ENCODE data around the gene MBOAT1.

The MBOAT1 gene

DNA sequence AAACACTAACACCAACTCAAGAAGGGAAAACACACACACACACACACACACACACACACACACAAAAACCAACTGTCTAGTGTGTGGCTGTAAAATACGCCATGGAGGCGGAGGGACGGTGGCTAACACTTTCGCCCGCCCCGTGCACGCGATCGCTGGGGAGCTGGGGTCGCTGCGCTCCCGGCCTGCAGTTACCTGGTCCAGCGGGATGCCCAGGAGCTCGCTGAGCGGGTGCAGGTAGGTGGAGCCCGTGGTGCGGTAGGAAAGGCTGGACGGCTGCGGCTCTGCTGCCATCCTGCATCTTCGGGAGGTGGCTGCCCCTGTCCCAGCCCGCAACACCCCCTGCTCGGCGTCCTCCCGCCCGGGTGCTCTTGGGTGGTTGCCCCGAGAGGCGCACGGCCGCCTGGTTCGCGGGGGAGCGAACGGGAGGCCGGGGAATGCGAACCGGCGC, 303 bp downstream of the MBOAT1 start:
- Histone ChIP-seq H3K9me3 (ENCODE audit: insufficient read depth, low read depth, low read length) (no peaks in the 10 kb centered on the region), H3K36me3 (ENCODE audit: insufficient read depth, low read length) (no peaks in the 10 kb centered on the region), H3K4me1 (ENCODE audit: insufficient read depth, low read length) (peaks cover 18% of the 10 kb centered on the region), H3K27ac (ENCODE audit: low read depth, low read length) (peak overlapping the region; percentile 71; the same call in 1 of the 2 replicates), H3K4me3 (ENCODE audit: low read length) (peak overlapping the region; percentile 65), H3K9ac (ENCODE audit: low read depth, low read length) (peak overlapping the region; percentile 54), H3K27me3 (ENCODE audit: insufficient read depth, low read length) (peaks cover 39% of the 10 kb centered on the region; the same call in 1 of the 2 replicates)
- WGBS: under 1% methylated on average over 37 of the region's 37 CpGs

DNA sequence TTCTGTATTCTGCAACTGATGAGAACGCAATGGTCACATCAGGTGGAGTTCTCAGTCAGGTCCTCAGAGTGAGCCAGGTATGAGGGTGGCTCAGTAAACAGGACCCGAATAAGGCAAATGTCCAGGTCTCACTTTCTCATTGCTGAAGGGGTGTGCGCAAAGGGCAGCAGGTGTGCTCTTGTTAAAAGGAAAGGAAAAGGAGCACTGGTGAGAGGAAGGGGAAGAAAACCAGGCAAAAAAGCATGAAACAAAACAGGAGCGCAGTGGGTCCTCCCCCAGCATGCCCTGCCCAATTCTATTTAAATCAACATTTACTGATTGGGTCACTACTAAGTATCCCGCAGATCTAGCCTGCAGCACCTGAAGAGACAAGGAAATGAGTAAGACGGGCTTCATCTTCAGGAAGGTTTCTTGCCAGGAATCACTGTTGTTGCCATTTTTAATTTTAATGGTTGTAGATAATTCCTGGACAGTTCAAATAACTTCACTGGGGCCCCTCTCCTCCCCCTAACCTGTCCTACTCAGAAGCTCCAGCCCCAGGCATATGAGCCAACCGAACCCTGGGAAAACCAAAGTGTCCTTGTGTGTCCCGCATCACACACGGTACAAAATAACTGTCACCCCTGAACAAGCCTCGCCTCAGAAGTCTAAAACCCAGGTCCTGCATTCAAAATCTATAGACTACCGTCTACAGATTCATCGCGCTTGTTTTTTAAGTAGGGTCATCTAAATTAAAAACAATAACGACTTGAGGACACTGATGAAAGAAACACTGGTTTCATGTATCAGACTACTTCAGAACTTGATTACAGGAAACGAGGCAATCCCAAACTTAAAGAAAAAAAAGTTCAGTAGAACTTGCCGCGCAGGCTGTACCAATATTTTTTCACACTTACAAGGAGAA, 980 bp downstream of the MBOAT1 start:
- Histone ChIP-seq H3K9ac (ENCODE audit: low read depth, low read length) (peak overlapping the region; percentile 54; the same call in 1 of the 2 replicates), H3K27ac (ENCODE audit: low read depth, low read length) (no peak overlapping the region), H3K36me3 (ENCODE audit: insufficient read depth, low read length) (no peaks in the 10 kb centered on the region), H3K9me3 (ENCODE audit: insufficient read depth, low read depth, low read length) (no peaks in the 10 kb centered on the region), H3K4me1 (ENCODE audit: insufficient read depth, low read length) (peaks cover 18% of the 10 kb centered on the region), H3K27me3 (ENCODE audit: insufficient read depth, low read length) (peaks cover 39% of the 10 kb centered on the region; the same call in 1 of the 2 replicates), H3K4me3 (ENCODE audit: low read length) (peak overlapping the region; percentile 65)
- WGBS: 10% methylated on average over 17 of the region's 17 CpGs

DNA sequence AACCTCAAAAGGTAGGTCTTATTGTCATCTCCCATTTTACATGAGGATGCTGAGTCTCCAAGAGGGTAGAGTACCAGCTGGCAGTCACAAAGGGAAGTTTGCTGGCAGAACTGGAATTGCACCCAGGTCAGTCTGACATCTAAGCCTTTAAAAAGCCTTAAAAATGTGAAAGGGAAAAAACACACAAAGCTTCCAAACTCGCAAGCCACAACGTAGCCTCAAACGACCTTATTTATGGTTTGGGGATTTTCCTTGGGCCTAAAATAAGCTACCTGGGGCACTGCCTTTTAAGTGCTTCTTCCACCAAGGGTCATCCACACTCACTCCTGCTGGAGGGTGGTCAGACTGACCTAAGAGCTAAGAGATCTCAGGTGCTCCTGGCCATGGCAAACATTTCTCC, 2.1 kb downstream of the MBOAT1 start:
- H3K9ac ChIP-seq (ENCODE audit: low read depth, low read length): no peak overlapping the region
- no peak overlapping the region for H3K27ac ChIP-seq (ENCODE audit: low read depth, low read length)
- no peaks in the 10 kb centered on the region for H3K9me3 ChIP-seq (ENCODE audit: insufficient read depth, low read depth, low read length)
- H3K4me3 ChIP-seq (ENCODE audit: low read length): no peak overlapping the region
- H3K27me3 ChIP-seq (ENCODE audit: insufficient read depth, low read length): peaks cover 34% of the 10 kb centered on the region; the same call in 1 of the 2 replicates
- peaks cover 18% of the 10 kb centered on the region for H3K4me1 ChIP-seq (ENCODE audit: insufficient read depth, low read length)
- WGBS: 86% methylated on average over 3 of the region's 3 CpGs
- no peaks in the 10 kb centered on the region for H3K36me3 ChIP-seq (ENCODE audit: insufficient read depth, low read length)

DNA sequence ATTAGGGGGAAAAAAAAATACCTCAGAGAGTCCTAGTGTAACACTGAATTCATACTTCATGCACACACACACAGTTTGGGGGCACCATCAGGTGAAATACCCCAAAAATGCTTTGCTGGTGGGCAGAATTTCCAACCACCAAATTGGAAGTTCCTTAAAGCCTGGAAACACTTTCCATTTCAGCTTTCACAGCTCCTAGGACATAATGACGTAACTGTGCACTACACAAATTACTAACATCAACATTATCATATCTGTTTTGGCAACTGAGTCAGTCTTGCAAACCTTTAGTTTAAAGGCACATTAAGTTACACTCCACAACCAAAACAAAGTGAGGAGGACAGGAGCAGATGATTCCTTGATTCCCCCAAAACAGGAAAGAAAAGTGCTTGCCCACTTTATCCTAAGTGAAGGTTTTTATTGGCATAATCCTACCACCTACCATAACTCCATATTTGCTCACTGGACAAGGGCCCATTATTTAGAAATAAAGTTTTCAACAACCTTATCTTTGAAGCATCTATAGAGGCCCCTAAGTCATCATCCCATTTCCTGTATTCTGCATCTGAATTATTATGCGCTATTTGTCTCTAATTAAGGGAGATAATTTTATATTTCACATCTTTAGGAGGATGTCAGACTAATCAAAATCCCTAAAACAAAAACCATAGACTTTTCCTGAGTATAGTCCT, 3.4 kb downstream of the MBOAT1 start:
- no peak overlapping the region for H3K9ac ChIP-seq (ENCODE audit: low read depth, low read length)
- H3K27ac ChIP-seq (ENCODE audit: low read depth, low read length): no peak overlapping the region
- peaks cover 23% of the 10 kb centered on the region for H3K4me1 ChIP-seq (ENCODE audit: insufficient read depth, low read length)
- no peaks in the 10 kb centered on the region for H3K36me3 ChIP-seq (ENCODE audit: insufficient read depth, low read length)
- WGBS: 98% methylated on average over 1 of the region's 2 CpGs
- peaks cover 30% of the 10 kb centered on the region; the same call in 1 of the 2 replicates for H3K27me3 ChIP-seq (ENCODE audit: insufficient read depth, low read length)
- H3K9me3 ChIP-seq (ENCODE audit: insufficient read depth, low read depth, low read length): no peaks in the 10 kb centered on the region
- H3K4me3 ChIP-seq (ENCODE audit: low read length): no peak overlapping the region

DNA sequence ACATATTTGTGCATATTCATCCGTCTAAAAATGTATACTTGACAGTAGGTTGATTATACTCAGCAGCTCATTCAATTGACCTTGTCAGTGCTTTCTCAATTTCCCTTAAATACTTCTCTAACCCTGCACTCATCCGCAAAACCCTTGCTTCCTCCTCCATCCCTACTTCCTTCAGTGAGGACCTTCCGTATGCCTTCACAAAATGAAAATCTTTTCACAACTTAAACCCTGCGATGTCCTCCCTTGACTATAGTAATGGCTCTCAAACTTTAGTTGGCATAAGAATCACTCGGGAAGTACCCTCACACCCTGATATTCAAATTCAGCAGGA, 5.2 kb downstream of the MBOAT1 start:
- Histone ChIP-seq H3K9me3 (ENCODE audit: insufficient read depth, low read depth, low read length) (no peaks in the 10 kb centered on the region), H3K4me3 (ENCODE audit: low read length) (no peak overlapping the region), H3K36me3 (ENCODE audit: insufficient read depth, low read length) (no peaks in the 10 kb centered on the region), H3K27ac (ENCODE audit: low read depth, low read length) (no peak overlapping the region), H3K27me3 (ENCODE audit: insufficient read depth, low read length) (peaks cover 16% of the 10 kb centered on the region; the same call in 1 of the 2 replicates), H3K9ac (ENCODE audit: low read depth, low read length) (no peak overlapping the region), H3K4me1 (ENCODE audit: insufficient read depth, low read length) (peaks cover 25% of the 10 kb centered on the region)
- 87% methylated on average over 5 of the region's 5 CpGs for WGBS

DNA sequence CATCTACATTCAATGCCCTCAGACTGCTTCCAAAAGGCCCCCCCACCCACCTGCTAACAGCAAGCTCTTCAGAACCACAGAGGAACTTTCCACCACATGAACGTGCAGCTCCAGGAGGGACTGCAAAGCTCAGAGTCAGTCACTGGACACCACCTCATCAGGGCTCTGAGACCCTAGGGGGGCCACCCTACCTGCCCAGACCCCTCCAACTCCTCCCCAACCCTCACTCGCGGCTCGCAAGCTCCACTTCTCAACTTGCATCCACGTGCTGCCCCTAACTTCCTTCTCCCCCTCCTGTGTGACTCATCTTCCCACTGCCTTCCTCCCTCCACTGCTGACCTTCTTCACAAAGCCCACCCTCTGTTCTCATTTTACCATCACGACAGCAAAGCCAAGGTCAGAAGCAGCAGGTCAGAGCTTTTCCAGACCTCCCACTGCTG, 6.5 kb downstream of the MBOAT1 start:
- H3K9ac ChIP-seq (ENCODE audit: low read depth, low read length): no peak overlapping the region
- H3K27me3 ChIP-seq (ENCODE audit: insufficient read depth, low read length): peaks cover 4% of the 10 kb centered on the region; the same call in 1 of the 2 replicates
- 66% methylated on average over 6 of the region's 6 CpGs for WGBS
- no peaks in the 10 kb centered on the region for H3K36me3 ChIP-seq (ENCODE audit: insufficient read depth, low read length)
- no peaks in the 10 kb centered on the region for H3K9me3 ChIP-seq (ENCODE audit: insufficient read depth, low read depth, low read length)
- no peak overlapping the region for H3K4me3 ChIP-seq (ENCODE audit: low read length)
- no peak overlapping the region for H3K27ac ChIP-seq (ENCODE audit: low read depth, low read length)
- peaks cover 26% of the 10 kb centered on the region for H3K4me1 ChIP-seq (ENCODE audit: insufficient read depth, low read length)

DNA sequence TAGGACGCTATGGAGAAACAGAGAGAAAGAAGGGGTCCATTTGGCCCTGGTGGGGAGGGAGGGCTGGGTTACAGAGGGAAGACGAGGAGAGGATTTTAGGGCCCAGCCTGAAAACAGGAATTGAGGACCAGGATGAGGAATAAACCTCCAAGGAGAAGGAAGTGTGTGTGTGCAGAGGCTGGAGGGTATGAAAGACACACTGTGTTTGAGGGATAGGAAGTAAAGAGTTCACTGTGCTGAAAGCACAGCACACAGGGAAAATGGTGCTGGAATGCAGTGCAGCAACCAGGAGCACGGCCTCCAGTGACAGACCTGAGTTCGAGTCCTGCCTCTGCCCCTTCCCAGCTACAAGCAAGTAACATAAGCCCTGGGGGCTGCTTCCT, 7.8 kb downstream of the MBOAT1 start:
- Histone ChIP-seq H3K27ac (ENCODE audit: low read depth, low read length) (no peak overlapping the region), H3K9me3 (ENCODE audit: insufficient read depth, low read depth, low read length) (no peaks in the 10 kb centered on the region), H3K4me3 (ENCODE audit: low read length) (no peak overlapping the region), H3K36me3 (ENCODE audit: insufficient read depth, low read length) (no peaks in the 10 kb centered on the region), H3K4me1 (ENCODE audit: insufficient read depth, low read length) (peaks cover 20% of the 10 kb centered on the region), H3K27me3 (ENCODE audit: insufficient read depth, low read length) (no peaks in the 10 kb centered on the region), H3K9ac (ENCODE audit: low read depth, low read length) (no peak overlapping the region)
- WGBS: 92% methylated on average over 4 of the region's 4 CpGs

DNA sequence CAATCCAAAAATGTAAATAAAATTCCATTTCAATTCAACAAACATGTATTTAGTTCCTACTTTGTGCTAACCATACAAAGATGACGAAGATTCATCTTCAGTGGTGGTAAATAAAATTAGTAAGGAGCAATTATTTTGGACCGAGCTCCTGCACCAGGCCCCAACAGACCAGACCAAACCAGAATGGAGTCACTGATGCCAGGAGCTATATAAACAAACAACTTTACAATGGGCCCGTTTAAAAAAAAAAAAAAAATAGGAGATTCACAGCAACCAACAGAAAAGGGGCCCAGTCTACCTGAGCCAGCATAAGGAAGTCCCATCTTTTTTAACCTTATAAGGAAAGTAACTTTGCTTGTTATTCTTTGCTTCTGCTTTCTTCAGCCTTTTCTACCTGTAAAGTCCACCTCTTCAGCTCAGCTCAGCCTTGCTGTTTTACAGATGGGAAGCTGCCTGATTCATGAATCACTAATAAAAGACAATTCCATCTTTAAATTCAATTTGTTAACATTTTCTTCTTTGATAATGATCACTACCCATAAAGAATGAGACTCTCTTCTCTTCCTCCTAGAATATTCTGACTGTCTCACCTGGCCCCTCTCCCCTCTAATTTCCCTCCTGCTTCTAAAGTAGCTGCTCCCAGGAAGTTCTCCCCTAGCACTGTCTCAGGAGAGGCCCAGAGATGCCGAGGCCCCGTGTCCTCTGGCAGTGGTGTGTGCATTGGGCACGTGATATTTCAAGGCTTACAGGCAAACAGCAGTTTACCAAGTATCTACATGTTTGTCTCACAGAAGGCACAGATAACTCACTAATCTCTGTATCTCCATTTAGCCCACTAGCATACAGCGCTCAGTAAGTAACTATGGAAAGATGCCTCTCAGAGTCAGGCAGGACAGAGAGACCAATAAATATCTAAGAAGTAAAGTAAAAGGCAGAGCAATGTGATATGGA, 8.4 kb downstream of the MBOAT1 start:
- 86% methylated on average over 6 of the region's 7 CpGs for WGBS
- no peak overlapping the region for H3K9ac ChIP-seq (ENCODE audit: low read depth, low read length)
- peak overlapping the region; percentile 27; the same call in 1 of the 2 replicates for H3K27ac ChIP-seq (ENCODE audit: low read depth, low read length)
- no peak overlapping the region for H3K4me3 ChIP-seq (ENCODE audit: low read length)
- H3K4me1 ChIP-seq (ENCODE audit: insufficient read depth, low read length): peaks cover 25% of the 10 kb centered on the region
- H3K9me3 ChIP-seq (ENCODE audit: insufficient read depth, low read depth, low read length): no peaks in the 10 kb centered on the region
- no peaks in the 10 kb centered on the region for H3K27me3 ChIP-seq (ENCODE audit: insufficient read depth, low read length)
- no peaks in the 10 kb centered on the region for H3K36me3 ChIP-seq (ENCODE audit: insufficient read depth, low read length)

DNA sequence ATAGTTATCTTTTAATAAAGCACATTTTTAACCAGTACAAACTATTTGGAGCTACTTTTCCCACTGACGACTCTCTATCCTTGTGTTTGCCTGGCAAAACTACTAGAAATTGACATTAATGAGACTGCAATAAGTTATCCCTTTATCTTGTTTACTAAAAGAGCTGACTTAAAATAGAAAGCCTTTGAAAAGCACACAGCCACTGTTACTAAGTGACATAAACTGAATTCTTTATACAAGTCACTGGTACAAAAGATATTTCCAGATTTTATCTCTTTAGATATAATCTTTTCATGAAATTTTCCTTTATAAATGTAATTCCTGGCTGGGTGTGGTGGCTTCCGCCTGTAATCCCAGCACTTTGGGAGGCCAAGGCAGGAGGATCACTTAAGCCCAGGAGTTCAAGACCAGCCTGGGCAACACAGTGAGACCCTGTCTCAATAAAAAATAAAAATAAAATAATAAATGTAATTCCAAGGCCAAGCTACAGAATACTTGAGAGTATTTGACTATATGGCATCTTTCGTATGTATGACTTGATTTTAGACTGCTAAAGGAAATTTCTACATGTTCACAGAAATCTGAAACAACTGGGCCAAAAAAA, 9.5 kb downstream of the MBOAT1 start:
- no peak overlapping the region for H3K9ac ChIP-seq (ENCODE audit: low read depth, low read length)
- H3K36me3 ChIP-seq (ENCODE audit: insufficient read depth, low read length): no peaks in the 10 kb centered on the region
- H3K4me3 ChIP-seq (ENCODE audit: low read length): no peak overlapping the region
- peaks cover 32% of the 10 kb centered on the region for H3K4me1 ChIP-seq (ENCODE audit: insufficient read depth, low read length)
- H3K27ac ChIP-seq (ENCODE audit: low read depth, low read length): no peak overlapping the region
- 91% methylated on average over 3 of the region's 3 CpGs for WGBS
- no peaks in the 10 kb centered on the region for H3K9me3 ChIP-seq (ENCODE audit: insufficient read depth, low read depth, low read length)
- no peaks in the 10 kb centered on the region for H3K27me3 ChIP-seq (ENCODE audit: insufficient read depth, low read length)

DNA sequence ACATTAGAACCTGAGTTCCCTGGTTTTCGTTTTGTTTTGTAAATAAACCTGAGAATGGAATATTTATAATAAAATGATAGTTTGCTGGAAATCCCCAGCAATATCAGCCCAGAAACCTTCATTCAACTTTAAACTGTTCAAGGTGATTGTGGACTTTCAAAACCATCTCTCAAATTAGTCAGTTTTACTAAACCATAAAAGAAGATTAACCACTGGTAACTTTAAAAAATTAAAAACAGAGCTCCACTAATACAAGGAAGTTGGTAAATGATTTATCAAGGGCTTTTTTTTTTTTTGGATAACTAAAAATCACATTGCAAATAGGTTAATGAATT, 10.0 kb downstream of the MBOAT1 start:
- Histone ChIP-seq H3K27me3 (ENCODE audit: insufficient read depth, low read length) (no peaks in the 10 kb centered on the region), H3K4me3 (ENCODE audit: low read length) (no peak overlapping the region), H3K4me1 (ENCODE audit: insufficient read depth, low read length) (peaks cover 36% of the 10 kb centered on the region), H3K9ac (ENCODE audit: low read depth, low read length) (no peak overlapping the region), H3K27ac (ENCODE audit: low read depth, low read length) (no peak overlapping the region), H3K9me3 (ENCODE audit: insufficient read depth, low read depth, low read length) (no peaks in the 10 kb centered on the region), H3K36me3 (ENCODE audit: insufficient read depth, low read length) (no peaks in the 10 kb centered on the region)
- no CpG with 5 or more reads among the region's 1 CpG for WGBS

Data from HUES64 (cell line).